NOMO-1 treated with DMSO at 0.1 percent for 48 hours (cell line): Measurements from ENCODE around the gene MYOM3.
A peak's percentile ranks its signal among the peaks of the same experiment; 100 is the strongest.
"Not testable (repeated sequence)": the region's sequence is repeated elsewhere in the genome, so short reads cannot be mapped to it uniquely, and the experiment has no call there.

Experiments used
- DNase-seq: peaks from one replicate; lab custom pipeline; 2025; ENCODE audit not compliant: unreplicated experiment; lab: John Stamatoyannopoulos, UW

The MYOM3 gene

DNA sequence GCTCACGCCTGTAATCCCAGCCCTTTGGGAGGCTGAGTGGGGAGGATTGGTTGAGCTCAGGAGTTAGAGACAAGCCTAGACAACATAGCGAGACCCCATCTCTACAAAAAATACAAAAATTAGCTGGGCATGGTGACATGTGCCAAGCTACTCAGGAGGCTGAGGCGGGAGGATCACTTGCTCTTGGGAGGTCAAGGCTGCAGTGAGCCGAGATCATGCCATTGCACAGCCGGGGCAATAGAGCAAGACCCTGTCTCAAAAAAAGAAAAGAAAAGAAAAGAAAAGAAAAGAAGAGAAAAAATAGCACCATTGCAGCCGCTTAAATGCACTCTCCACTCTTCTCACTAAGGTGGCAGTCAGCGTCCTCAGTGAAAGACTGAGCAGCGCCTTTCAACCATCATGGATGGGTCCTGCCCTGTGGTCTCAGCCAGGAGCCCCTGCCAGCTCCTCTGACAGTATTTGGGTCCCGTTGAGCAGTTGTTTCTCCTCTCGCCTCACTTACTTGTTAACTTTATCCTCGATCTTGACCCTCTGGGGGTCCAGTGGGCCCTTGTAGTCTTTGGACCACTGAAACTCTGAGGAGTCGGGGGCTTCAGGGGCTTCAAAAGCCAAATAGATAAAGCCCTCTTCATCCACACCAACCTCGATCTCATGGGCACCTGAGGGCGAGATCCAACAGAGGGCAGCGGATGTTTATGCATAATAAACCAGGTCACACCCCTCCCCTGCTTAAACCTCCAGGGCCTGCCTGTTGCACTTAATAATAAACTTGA lies 36.9 kb downstream of the MYOM3 start:
- no peak for DNase-seq

DNA sequence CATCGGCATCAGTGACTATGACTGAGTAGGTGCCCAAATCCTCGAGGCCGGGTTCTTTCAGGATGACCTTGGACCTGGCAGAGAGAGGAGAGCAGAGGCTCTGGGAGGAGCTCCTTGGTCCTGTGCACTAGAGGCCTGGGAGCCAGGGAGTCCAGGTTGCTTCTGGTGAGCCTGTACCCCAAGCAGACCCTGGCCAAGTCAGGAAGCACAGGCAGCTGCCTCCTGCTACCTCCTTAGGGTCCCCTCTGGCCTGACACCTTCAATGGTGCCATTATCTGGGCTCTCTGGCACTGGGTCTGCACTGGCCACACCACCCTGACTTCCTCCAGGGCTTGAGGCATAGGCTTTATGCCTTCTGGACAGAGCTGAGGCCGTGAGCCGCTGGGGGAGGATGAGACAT lies 37.7 kb downstream of the MYOM3 start:
- no peak for DNase-seq

DNA sequence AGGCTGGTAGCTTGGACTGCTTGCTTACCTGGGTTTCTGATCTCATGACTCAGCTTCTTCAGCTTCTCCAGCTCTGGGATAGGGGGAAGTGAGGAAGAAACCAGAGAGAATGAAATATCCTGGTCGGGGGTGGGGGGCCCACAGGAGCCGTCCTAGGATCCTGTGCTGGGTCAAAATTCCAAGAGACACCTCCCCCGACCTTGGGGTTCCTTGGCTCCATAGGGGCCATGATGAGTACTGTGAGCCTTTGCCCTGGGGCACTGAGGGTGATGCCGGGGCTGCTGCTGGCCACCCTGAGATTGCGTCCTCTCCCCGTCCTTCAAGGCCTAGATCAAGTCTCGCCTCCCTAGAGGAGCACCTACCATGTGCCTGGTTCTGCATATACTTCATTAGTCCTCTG lies 40.0 kb downstream of the MYOM3 start:
- DNase-seq, result no peak

DNA sequence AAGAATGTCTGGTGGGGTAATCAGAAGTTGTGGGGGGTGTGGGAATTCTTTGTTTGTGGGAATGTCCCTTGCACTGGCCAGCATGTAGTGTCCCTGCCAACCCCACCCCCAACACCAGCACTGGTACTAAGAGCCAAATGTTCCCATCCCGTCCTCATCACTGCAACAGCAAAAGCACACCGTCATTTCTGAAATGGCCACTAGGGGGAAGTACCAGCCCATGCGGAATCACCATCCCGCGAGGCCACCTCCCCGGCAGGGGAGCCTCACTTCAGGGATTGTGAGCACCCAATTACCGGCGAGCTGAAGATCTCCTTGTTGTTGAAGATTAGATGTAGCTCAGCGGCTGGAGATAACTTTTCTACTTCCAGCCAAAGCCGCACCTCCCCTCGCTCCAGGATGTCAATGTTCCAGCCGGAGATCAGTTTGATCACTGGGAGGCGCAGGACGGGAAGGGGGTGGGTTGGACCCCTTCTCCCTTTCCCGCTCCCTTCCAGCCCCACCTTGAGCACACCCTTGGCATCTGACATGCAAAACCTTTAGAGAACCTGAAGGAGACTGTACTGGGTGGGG lies 41.0 kb downstream of the MYOM3 start:
- DNase-seq, result peak; percentile 71

DNA sequence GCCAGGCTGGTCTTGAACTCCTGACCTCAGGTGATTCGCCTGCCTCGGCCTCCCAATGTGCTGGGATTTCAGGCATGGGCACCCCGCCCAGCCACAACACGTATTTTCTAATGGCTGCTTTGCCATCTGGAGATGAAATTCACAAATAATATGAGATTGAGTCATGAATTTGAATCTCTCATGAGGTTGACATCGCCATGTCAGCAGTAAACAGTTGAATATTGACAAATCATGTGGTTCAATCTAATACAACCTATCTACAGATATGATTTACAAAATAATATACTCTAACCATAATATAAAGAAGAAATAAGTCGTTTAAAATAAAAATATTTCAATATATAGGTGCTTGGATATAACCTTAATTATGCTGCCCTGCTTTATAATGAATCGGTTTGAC lies 42.1 kb downstream of the MYOM3 start:
- no peak for DNase-seq

DNA sequence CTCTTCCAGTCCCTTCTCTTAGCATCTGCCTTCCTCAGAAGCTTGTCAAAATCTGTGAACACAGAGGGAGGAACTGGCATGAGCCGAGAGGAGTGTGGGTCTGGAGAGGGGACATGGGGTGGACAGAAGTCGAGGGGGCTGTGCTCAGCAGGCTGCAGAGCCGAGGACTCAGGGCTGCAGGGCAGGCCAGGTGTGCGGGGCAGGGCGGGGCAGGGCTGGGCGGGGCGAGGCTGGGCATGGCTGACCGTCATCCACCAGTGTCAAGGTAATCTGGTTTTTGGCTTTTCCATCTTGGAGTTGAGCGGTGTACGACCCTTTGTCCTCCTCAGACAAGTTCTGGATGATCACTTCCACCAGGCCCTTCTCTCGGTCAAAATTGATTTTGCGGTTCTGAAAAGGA lies 44.0 kb downstream of the MYOM3 start:
- DNase-seq, result no peak

DNA sequence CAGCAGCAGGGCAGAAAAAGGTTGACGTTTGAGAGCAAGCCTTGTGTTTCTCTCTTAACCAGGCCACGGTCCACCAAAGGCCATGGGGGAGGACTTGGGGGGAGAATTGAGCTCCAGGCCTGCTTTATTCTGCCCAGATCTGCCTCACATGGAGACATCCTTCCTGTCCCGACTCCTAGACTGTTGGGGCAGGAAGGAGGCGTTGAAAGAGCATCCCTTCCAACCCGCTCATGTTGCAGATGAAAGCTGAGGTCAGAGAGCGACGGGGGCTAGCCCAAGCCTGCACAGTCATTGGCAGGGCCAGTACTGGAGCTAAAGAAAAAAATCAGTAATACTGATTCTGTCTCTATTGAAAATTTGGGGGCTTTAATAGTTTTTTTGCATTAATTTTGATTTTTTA lies 46.6 kb downstream of the MYOM3 start:
- no peak for DNase-seq

DNA sequence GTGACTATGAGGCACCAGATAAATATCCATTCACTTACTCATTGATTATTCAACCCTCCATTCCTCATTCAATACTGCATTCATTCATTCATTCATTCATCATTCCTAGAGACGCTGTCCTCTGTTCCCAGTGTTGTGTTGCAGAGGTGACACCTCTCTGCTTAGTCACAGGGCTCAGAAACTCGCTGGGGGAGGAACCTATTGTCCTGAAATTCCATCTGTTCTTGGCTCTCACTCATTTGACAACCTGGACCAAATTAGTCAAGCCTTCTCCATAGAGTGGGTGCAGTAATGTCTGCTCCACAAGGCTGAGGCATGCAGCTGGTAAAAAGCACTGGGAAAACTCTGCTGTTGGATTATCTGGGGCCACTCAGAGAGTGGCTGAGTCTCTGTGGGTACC lies 49.7 kb downstream of the MYOM3 start:
- no peak for DNase-seq

DNA sequence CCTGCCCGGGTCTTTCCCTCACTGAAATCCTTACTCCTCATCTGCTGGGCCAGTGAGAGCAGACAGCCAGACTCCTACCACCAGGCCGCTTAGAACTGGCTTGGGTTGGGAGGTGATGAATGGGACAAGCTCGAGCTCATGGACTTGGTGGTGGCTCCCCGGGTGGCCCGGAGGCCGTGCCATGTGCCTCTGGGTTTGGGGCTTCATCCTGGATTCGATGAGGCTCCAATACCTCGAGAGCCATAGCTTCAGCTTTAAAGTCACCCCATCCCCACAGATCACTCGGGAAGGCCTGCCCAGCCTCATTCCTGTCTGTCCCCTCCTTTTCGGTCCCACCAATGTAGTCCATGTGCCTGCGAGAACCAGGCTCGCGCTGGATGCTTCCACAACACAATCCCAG lies 51.5 kb downstream of the MYOM3 start:
- DNase-seq, result no peak

DNA sequence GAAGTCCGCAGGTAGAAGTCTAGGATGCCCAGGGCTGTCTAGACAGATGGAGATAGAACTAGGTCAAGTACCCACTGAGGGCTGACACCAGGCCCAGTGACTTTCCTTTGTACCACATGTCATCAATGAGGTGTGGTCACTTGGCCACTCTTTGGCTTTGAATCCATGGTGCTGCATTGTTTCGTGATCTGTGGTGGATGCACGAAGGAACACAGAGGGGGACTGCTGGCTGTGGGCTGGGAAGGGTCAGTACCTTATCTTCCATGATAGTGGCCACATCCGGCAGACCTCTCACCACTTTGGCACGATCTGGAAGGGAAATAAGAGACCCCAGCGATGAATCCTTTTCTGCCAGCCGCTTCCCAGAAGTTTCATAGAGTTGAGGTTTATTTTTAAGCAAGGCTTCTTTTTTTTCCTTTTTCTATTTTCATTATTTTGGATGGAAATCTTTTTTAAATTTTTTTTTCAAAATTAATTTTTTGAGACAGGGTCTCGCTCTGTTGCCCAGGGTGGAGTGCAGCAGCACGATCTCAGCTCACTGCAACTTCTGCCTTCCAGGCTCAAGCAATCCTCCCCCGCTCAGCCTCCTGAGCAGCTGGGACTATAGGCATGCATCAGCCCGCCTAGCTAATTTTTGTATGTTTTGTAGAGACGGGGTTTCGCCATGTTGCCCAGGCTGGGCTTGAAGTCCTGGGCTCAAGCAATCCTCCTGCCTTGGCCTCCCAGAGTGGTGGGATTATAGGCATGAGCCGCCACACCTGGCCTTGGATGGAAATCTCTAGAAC lies 53.1 kb downstream of the MYOM3 start:
- DNase-seq, result no peak

DNA sequence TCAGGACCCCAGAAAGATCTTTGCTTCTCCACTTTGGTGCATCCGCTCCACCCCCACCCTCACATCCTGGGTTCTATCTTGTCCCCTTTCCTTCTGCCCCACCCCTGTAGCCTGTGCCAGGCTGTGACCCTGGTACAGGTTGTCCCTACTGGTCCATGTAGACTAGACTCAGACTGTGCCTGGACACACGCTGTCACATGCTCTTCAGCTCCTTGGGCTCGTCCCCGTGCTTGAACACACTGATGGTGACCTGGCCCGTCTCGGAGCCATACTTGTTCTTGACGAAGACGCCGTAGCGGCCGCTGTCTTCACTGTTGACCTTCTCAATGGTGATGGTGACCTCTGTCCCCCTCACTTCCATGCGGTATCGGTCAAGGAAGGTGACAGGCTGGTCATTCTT lies 54.8 kb downstream of the MYOM3 start:
- DNase-seq, result no peak

DNA sequence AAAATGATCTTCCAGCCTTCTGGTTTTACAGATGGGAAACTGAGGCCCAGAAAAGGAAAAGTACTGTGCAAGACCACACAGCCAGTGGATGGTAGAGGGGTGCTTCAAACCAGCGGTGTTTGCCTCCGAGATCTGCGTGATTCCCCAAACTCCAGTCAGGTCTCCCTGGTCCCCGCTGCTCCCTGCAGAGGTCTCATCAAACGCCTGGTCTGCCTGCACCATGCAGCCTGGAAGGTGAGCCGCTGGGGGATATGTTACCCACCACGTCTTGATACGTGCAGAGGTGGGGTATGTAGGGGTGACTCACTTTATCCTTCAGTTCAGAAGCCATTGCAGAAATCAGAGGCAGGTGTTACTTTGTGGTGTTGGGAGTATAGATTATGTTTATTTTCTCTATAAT lies 56.3 kb downstream of the MYOM3 start:
- DNase-seq, result no peak

DNA sequence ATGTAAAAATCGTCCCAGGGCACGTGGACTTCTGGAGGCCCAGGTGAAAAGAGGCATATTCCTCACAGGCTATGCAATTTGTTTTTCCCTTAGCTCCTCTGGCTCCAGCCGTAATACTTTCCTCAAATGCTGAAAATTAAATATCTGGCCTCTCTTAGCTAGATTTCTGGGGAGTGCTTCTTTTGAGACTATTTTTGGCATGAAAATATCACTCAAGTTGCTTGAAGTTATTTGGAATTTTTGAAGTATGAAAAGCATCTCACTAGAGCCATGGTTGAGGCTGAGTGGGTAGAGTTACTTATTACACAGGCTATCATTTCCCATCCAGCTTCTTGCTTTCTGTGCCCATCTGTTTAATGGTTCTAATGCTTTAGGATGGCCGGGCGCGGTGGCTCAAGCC lies 59.7 kb downstream of the MYOM3 start:
- DNase-seq, result no peak

DNA sequence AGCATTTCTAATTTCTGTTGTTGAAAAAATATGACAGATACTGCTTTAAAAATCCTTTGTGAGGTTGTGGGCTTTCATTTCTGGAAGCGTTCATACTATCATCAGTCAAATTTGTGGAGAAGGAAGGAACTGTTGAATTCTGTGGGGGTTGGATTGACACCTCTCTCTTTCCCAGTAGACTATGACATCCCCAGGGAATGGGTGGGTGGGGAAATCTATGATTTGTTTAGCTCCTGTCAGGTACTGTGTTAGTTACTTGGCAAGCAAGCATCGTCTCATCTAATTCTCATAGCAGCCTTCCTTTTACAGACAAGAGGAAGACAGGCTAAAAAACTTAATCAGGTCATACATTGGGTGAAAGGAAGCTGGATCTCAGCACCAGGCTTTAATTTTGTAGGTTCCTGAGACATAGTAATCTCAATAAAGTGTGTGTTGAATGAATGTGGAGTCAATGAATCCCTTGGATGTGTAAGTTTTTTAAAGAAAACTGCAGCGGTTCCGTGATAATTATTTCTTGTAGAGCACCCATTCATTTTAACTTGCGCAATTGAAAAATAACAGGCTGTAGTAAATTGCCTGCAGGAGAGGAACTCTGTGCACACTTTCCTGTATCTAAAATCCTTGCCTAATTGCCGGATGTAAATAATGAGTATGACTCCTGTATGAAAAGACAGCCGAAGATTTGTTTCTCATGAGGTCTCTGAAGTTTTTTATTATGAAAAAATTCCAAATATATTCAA lies 60.6 kb downstream of the MYOM3 start:
- peak; percentile 83 for DNase-seq

DNA sequence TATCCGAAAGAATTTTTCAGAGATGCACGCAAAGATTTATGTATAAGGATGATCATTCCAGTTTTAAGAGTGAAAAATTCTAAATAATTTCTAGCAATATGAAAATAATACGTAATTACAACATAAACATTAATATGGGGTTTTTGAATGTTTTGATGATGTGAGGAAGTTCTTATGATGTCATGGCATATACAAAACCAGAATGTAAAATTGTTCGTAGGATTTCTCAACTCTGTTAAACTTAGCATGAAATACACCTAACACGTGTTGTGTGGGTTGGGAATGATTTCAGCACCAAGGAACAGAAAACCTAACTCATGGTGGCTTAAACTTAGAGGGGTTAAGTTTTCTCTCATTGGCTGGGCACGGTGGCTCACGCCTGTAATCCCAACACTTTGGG lies 62.2 kb downstream of the MYOM3 start:
- DNase-seq, result no peak

DNA sequence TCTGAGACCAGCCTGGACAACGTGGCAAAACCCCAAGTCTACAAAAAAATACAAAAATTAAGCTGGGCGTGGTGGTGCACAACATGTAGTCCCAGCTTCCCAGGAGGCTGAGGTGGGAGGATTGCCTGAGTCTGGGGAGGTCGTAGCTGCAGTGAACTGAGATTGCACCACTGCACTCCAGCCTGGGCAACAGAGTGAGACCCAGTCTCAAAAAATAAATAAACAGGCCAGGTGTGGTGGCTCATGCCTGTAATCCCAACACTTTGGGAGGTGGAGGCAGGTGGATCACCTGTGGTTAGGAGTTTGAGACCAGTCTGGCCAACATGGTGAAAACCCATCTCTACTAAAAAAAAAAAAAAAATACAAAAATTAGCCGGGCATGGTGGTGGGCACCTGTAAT lies 63.0 kb downstream of the MYOM3 start:
- not testable (repeated sequence) for DNase-seq

DNA sequence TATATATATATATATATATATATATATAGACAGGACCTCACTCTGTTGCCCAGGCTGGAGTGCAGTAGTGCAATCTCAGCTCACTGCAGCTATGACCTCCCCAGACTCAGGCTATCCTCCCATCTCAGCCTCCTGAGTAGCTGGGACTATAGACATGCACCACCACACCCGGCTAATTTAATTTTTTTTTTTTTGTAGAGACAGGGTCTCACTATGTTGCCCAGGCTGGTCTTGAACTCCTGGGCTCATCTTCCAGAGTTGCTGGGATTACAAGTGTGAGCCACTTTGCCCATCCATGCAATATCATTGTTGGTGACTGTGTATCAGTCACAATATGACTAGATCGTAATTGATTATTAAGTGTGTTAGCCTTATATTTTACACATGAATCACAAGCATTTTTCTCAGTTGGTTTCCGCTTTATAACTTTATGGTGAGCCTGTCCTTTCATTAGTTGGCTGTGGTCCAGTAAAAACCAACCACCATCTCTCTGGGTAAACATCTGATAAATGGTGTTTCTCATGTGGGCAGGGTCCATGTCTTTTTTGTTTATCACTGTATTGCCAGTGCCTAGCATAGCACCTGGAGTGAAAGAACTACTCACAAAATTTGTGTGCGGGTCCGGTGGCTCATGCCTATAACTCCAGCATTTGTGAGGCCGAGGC lies 63.6 kb downstream of the MYOM3 start:
- no peak for DNase-seq

DNA sequence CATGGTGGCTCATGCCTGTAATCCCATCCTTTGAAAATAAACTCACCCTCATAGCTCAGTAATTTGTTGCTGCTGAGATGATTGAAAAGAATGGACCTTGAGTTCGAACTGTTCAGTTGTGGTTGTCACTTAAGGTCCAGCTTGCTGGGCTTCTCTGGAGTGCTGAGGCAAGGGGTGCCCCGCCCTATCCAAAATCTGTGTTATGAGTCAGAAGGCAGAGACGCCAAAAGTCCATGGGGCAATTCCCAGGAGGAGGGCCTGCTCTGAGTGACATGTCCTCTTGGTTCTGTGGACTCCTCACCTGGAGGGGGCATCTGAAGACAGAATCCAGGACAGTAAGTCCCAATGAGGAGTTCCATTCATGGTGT lies 64.8 kb downstream of the MYOM3 start:
- no peak for DNase-seq

DNA sequence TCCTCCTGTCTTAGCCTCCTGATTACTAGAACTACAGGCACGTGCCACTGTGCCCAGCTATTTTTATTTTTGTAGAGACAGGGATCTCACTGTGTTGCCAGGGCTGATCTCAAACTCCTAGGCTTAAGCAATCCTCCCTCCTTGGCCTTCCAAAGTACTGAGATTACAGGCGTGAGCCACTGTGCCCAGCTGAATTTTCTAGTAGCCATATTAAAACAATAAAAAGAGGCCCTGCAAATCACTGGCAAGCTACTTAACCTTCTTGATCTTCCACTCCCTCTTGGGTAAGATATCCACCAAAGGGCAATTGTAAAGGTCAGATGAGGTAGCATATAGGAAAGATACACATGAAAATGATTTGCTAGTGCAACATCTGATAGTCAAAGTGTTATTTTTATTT lies 66.2 kb downstream of the MYOM3 start:
- no peak for DNase-seq

DNA sequence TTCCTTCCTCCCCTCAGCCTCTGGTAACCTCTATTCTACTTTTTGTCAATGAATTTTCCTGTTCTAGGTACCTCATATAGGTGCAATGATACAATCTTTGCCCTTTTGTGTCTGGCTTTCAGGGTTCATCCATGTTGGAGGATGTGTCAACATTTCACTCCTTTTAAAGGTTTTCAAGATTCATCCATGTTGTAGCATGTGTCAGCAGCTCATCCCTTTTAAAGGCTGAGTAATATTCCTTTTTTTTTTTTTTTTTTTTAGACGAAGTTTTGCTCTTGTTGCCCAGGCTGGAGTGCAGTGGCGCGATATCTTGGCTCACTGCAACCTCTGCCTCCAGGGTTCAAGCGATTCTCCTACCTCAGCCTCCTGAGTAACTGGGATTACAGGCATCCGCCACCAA lies 67.3 kb downstream of the MYOM3 start:
- not testable (repeated sequence) for DNase-seq

DNA sequence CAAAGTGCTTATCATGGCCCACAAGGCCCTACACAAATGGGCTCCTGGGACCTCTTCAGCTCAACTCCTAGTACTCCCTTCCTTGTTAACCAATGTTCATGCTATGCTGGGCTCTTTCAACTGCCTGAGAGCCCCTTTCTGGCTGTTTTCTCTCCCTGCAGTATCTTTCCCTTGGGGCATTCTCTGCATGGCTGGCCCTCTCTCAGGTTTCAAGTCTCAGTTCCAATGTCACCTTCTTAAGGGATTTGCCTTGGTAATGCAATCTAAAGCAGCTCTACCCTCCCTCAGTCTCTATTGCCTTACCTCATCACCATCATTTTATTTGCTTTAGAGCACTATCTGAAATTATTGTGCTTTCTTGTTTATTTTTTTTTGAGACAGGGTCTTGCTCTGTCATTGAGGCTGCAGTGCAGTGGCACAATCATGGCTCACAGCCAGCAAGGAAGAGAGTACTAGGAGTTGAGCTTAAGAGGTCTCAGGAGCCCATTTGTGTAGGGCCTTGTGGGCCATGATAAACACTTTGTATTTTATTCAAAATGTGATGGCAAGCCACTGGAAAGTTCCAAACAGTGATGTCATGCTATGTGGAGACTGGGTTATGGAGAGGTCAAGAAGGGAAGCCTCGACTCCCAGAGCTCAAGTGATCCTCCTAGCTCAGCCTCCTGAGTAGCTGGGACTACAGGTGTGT lies 68.4 kb downstream of the MYOM3 start:
- DNase-seq, result no peak
